K562 (cell line): ENCODE measurements around the gene KISS1. TPM values are rescaled to one million over a fixed set of nuclear protein-coding genes. Genes with fewer than 3 reads are reported as not detected.

ENCODE experiments used
- ATAC-seq: fragments of 200-7000 bp; cut with Tn5 transposase; 3 replicates; pipeline ENCODE4 v1.9.1; 2020; ENCODE audit warnings: moderate library complexity
- BruUV-seq: library from RNA; stranded (reverse); fragments of 400-500 nt; replicated peaks from 2 replicates; lab custom pipeline; 2021; lab: Mats Ljungman, UMichigan
- CTCF ChIA-PET: fragments of 300-600 bp; formaldehyde crosslinking; extraction: SDS; loops from one replicate; lab custom pipeline; 2021; ENCODE audit warnings: low intra/inter-chr PET ratio; lab: Yijun Ruan, JAX
- POLR2A ChIA-PET: fragments of 300-600, 350-650 bp; sonication (Branson Sonifier 250); formaldehyde crosslinking; extraction: SDS; loops from one replicate; lab custom pipeline; 2021; ENCODE audit warnings: antibody characterized with exemption, inconsistent platforms; lab: Yijun Ruan, JAX
- DNase-seq, 4 experiments: peaks; one replicate each; pipeline versions ENCODE4 v3.0.0 to v3.0.0-alpha.2; 2011 to 2018; ENCODE audit warnings: low spot score in 3 of 4, mixed read lengths in 3 of 4; ENCODE audit errors: extremely low read depth in 1 of 4
- FAIRE-seq: peaks from 2 replicates; lab custom pipeline; 2011; peaks lifted over from hg19 to GRCh38; lab: Jason Lieb, UNC
- H2AFZ ChIP-seq: 2 replicates; pipeline ENCODE4 v1.6.0; 2011; ENCODE audit warnings: low read depth, low read length, control low read depth, inconsistent platforms
- H3K27ac ChIP-seq: fragments of 200-600 bp; 3 replicates; pipeline ENCODE4 v1.8.0; 2011; ENCODE audit warnings: low read depth, mild to moderate bottlenecking, control low read depth, inconsistent platforms, low read length, moderate library complexity, mixed read lengths; ENCODE audit errors: extremely low read depth
- H3K27me3 ChIP-seq, 2 experiments: fragments of 300-600 bp in 1 of 2; 2 replicates in 1 of 2; 3 replicates in 1 of 2; pipeline versions ENCODE4 v1.6.0 to v1.8.0; 2011; ENCODE audit warnings: inconsistent platforms in 2 of 2, low read length in 2 of 2, mild to moderate bottlenecking in 1 of 2, mixed read lengths in 1 of 2, moderate library complexity in 1 of 2; ENCODE audit not compliant: control insufficient read depth in 2 of 2, insufficient read depth in 2 of 2
- H3K36me3 ChIP-seq: fragments of 300-600 bp; 3 replicates; pipeline ENCODE4 v1.8.0; 2011; ENCODE audit warnings: mild to moderate bottlenecking, low read length, inconsistent platforms; ENCODE audit not compliant: control insufficient read depth, insufficient read depth
- H3K4me1 ChIP-seq, 2 experiments: fragments of 200-600 bp in 1 of 2; replicated peaks in 1 of 2; 2 replicates in 1 of 2; 3 replicates in 1 of 2; pipeline versions ENCODE4 v1.5.1 to v1.8.0; 2011; ENCODE audit warnings: inconsistent platforms in 2 of 2, low read length in 2 of 2, mild to moderate bottlenecking in 1 of 2, mixed read lengths in 1 of 2, moderate library complexity in 1 of 2; ENCODE audit not compliant: control insufficient read depth in 2 of 2, insufficient read depth in 2 of 2
- H3K4me2 ChIP-seq: 2 replicates; pipeline ENCODE4 v1.6.1; 2011; ENCODE audit warnings: low read length, control low read depth, inconsistent platforms, mixed read lengths; ENCODE audit not compliant: insufficient read depth
- H3K4me3 ChIP-seq: fragments of 200-600 bp; sonication (generic), shearing (Covaris generic); 2 replicates; pipeline ENCODE4 v1.5.1; 2016; ENCODE audit warnings: control low read depth, inconsistent platforms
- H3K79me2 ChIP-seq: fragments of 200-600 bp; 3 replicates; pipeline ENCODE4 v1.8.0; 2011; ENCODE audit warnings: low read length, inconsistent platforms; ENCODE audit not compliant: control insufficient read depth, insufficient read depth
- H3K9ac ChIP-seq, 2 experiments: 2 replicates each; pipeline versions ENCODE4 v1.6.0 to v1.6.1; 2011; ENCODE audit warnings: low read depth in 2 of 2, low read length in 2 of 2, control low read depth in 1 of 2, inconsistent platforms in 1 of 2, mild to moderate bottlenecking in 1 of 2, mixed read lengths in 1 of 2; ENCODE audit not compliant: insufficient read depth in 1 of 2
- H3K9me1 ChIP-seq: one replicate; pipeline ENCODE4 v1.6.0; 2011; ENCODE audit warnings: inconsistent platforms, mild to moderate bottlenecking, low read length, moderate library complexity; ENCODE audit not compliant: control insufficient read depth, insufficient read depth
- H3K9me3 ChIP-seq: replicated peaks from 2 replicates; pipeline ENCODE4 v1.5.1; 2011; ENCODE audit warnings: low read depth, low read length, inconsistent platforms; ENCODE audit not compliant: control insufficient read depth, insufficient read depth
- H4K20me1 ChIP-seq: replicated peaks from 2 replicates; pipeline ENCODE4 v1.6.1; 2011; ENCODE audit warnings: low read length, inconsistent platforms, mixed read lengths; ENCODE audit not compliant: control insufficient read depth, insufficient read depth
- CTCF ChIP-seq, 3 experiments: IDR thresholded peaks in 2 of 3; conservative IDR thresholded peaks in 1 of 3; 2 replicates each; pipeline ENCODE4 v1.5.1; 2011 to 2012; ENCODE audit warnings: low read length in 3 of 3, mild to moderate bottlenecking in 3 of 3, control low read depth in 2 of 3, improper control_type of control experiment in 1 of 3, inconsistent platforms in 1 of 3, low read depth in 1 of 3, mixed read lengths in 1 of 3, moderate library complexity in 1 of 3; ENCODE audit not compliant: insufficient read depth in 2 of 3
- NR3C1 ChIP-seq: sonication (generic); formaldehyde crosslinking; IDR thresholded peaks from 2 replicates; pipeline ENCODE4 v1.8.1; 2022; ENCODE audit warnings: missing genetic modification reagents
- RFX5 ChIP-seq: IDR thresholded peaks from 2 replicates; pipeline ENCODE4 v1.6.1; 2011; ENCODE audit warnings: low read depth, mild to moderate bottlenecking, improper control_type of control experiment, low read length
- in situ Hi-C: fragments of 300-500 bp; cut with MboI; formaldehyde crosslinking; loops from 4 replicates; pipeline ENCODE4 v1.15.0; 2018; ENCODE audit warnings: inconsistent platforms, mixed read lengths
- intact Hi-C: fragments of 100-400 bp; cut with micrococcal nuclease; formaldehyde crosslinking; loops from 2 replicates; pipeline ENCODE4 v1.14.2; 2022
- polyA plus RNA-seq, 8 experiments: library from polyadenylated mRNA; depleted of rRNA in 4 of 8; stranded (reverse) in 5 of 8; unstranded in 3 of 8; fragments of >200 nt; fragmentation: Nextera tagmentation in 2 of 8; fragmentation: Illumina TruSeq in 1 of 8; extraction: Ambion mirVana in 2 of 8; extraction: Trizol in 1 of 8; gene quantifications; 2 replicates each; pipeline versions ENCODE4 v1.2.1 to v1.2.3, GENCODE V29; 2011 to 2014; ENCODE audit warnings: inconsistent platforms in 1 of 8, missing spikeins in 1 of 8
- total RNA-seq, 7 experiments: library from RNA; depleted of rRNA in 6 of 7; stranded (reverse); fragments of >200 nt in 6 of 7; fragmentation: Illumina TruSeq in 2 of 7; extraction: Trizol in 2 of 7; gene quantifications; 2 replicates each; pipeline versions ENCODE4 v1.2.1 to v1.2.3, GENCODE V29; 2011 to 2021; ENCODE audit warnings: low replicate concordance in 1 of 7

KISS1 gene
- total and polyA plus RNA-seq, 9 of the 15 experiments (the other 6 are each of a cell fraction or from before 2014, with no cell fraction given), result 0.31 TPM; not detected in 8

- TF ChIP-seq CTCF (IDR thresholded peaks at IDR 0.05 in 2 of 3, conservative IDR thresholded peaks at IDR 0.05 in 1 of 3; ENCODE audit: insufficient read depth in 2 of 3, low read depth in 1 of 3, low read length in 3 of 3), result peak in 1 of 3 experiments; percentile 20; a peak in 2 of 6 replicates
Observed at GRCh38 chr1:204206121-204206520, 9.8 kb upstream of the KISS1 start (continued).

- FAIRE-seq, result no peak
- POLR2A ChIA-PET, result no interaction called here
Observed at GRCh38 chr1:204205486-204205885, 9.2 kb upstream of the KISS1 start.

More at GRCh38 chr1:204205486-204205885, 9.2 kb upstream of the KISS1 start:
- no peak overlapping the region for H3K27ac ChIP-seq
- no peak overlapping the region for H2AFZ ChIP-seq
- no peaks in the 10 kb centered on the region for H3K9me3 ChIP-seq
- in situ Hi-C loops, result no loop called here
- H3K4me3 ChIP-seq, result no peak overlapping the region
- TF ChIP-seq NR3C1, result no peak
- TF ChIP-seq RFX5, result peak; percentile 92
- no peak for DNase-seq
- CTCF ChIA-PET, result no interaction called here
- no peak overlapping the region for H3K4me2 ChIP-seq
- no peaks in the 10 kb centered on the region for H3K4me1 ChIP-seq
- intact Hi-C loops, result loop anchor here (5.0 kb wide), 1 partner anchor 287 kb away; the partner anchor contains the start of gene PIK3C2B
- peaks cover 6 to 47% of the 10 kb centered on the region in 2 experiments; a peak in 4 of 5 replicates for H3K27me3 ChIP-seq
- no peak for ATAC-seq
- BruUV-seq, result no TSS peak
- no peaks in the 10 kb centered on the region for H3K36me3 ChIP-seq
- H3K9ac ChIP-seq, result no peak overlapping the region
- no peaks in the 10 kb centered on the region for H4K20me1 ChIP-seq
- H3K79me2 ChIP-seq, result no peaks in the 10 kb centered on the region
- H3K9me1 ChIP-seq, result no peaks in the 10 kb centered on the region
